Peyer's patch (tissue), 4 donors: Measurements from ENCODE around the gene TBXAS1.

Source experiments
- POLR2A ChIP-seq, 2 donors: fragments of 450-650 bp; IDR thresholded peaks; one replicate each; pipeline ENCODE4 v1.5.1; 2017; ENCODE audit warnings: antibody characterized with exemption in 2 of 2, mild to moderate bottlenecking in 2 of 2, moderate library complexity in 2 of 2
- TF ChIP-seq, protein P1 (sequence below), 6 experiments: fragments of 450-650 bp in 4 of 6; fragments of 200-600 bp in 2 of 6; sonication (generic) in 1 of 6; IDR thresholded peaks; one replicate each; pipeline ENCODE4 v1.5.1; 2017 to 2019; ENCODE audit warnings: antibody characterized with exemption in 6 of 6, mild to moderate bottlenecking in 3 of 6, moderate library complexity in 1 of 6

DNA sequence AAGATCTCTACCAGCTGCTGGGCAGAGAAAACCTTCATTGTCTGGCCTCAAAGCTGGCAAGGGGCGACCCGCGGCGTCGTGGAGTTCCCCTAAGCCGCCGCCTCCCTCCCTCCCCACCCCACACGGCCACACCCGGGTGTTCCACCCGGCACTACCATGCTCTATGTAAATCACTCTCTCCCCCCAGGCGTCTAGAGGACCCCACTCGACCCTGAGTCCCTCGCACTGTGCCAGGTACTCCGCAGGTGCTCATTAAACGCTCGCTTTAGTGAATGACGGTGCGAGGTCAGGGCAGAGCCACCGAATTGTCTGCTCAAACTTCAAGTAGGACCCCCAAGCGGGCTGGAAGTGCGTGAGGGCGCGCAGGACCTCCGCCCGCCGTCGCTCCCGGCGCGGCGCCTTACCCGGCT, 233.1 kb downstream of the TBXAS1 start:
- TF ChIP-seq, protein P1, sequence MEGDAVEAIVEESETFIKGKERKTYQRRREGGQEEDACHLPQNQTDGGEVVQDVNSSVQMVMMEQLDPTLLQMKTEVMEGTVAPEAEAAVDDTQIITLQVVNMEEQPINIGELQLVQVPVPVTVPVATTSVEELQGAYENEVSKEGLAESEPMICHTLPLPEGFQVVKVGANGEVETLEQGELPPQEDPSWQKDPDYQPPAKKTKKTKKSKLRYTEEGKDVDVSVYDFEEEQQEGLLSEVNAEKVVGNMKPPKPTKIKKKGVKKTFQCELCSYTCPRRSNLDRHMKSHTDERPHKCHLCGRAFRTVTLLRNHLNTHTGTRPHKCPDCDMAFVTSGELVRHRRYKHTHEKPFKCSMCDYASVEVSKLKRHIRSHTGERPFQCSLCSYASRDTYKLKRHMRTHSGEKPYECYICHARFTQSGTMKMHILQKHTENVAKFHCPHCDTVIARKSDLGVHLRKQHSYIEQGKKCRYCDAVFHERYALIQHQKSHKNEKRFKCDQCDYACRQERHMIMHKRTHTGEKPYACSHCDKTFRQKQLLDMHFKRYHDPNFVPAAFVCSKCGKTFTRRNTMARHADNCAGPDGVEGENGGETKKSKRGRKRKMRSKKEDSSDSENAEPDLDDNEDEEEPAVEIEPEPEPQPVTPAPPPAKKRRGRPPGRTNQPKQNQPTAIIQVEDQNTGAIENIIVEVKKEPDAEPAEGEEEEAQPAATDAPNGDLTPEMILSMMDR (IDR thresholded peaks at IDR 0.05): no peak
- TF ChIP-seq POLR2A (IDR thresholded peaks at IDR 0.05): no peak
